BLaER1 treated with 17β-estradiol and CSF1 and Interleukin-3, amounts not matched to agents 10 nM and 100 nM (cell line): Measurements from ENCODE around the gene OR10J4.
A peak's percentile ranks its signal among the peaks of the same experiment; 100 is the strongest.

Source experiments
- H3K27ac ChIP-seq, 11 experiments: shearing (Covaris generic); formaldehyde crosslinking; 2 replicates each; pipeline ENCODE4 v1.8.1; 2022
- H3K27me3 ChIP-seq, 11 experiments: shearing (Covaris generic); formaldehyde crosslinking; 2 replicates each; pipeline ENCODE4 v1.8.1; 2022
- H3K36me3 ChIP-seq, 11 experiments: shearing (Covaris generic); formaldehyde crosslinking; 2 replicates each; pipeline ENCODE4 v1.8.1; 2022
- H3K4me1 ChIP-seq, 10 experiments: shearing (Covaris generic); formaldehyde crosslinking; 2 replicates each; pipeline ENCODE4 v1.8.1; 2022
- H3K4me2 ChIP-seq, 11 experiments: shearing (Covaris generic); formaldehyde crosslinking; 2 replicates each; pipeline ENCODE4 v1.8.1; 2022
- H3K4me3 ChIP-seq, 10 experiments: shearing (Covaris generic); formaldehyde crosslinking; 2 replicates each; pipeline ENCODE4 v1.8.1; 2022
- H3K9ac ChIP-seq, 11 experiments: shearing (Covaris generic); formaldehyde crosslinking; 2 replicates each; pipeline ENCODE4 v1.8.1; 2022
- H3K9me3 ChIP-seq, 11 experiments: shearing (Covaris generic); formaldehyde crosslinking; replicated peaks in 1 of 11; 2 replicates each; pipeline ENCODE4 v1.8.1; 2022
- H4K20me1 ChIP-seq, 11 experiments: shearing (Covaris generic); formaldehyde crosslinking; 2 replicates each; pipeline ENCODE4 v1.8.1; 2022
- Cebpa-rat ChIP-seq, 11 experiments: shearing (Covaris generic); IDR thresholded peaks; 2 replicates each; pipeline ENCODE4 v1.8.1; 2022

Gene OR10J4

DNA sequence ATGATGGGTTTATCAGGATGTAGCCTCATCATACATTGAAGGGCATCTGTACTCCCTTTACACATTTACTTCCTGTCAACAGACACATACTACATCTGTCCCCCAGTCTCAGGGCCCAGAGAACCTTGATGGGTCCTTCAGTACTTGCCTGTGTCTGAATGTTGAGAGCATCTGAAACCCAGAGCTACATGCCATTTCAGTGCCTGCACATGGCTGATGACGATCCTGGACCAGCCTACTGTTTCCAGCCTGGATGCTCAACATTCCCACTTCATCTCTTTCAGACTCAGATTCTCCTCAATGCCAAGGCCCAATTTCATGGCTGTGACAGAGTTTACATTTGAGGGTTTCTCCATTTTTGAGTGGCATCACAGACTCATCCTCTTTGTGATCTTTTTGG is at the start of gene OR10J4:
TSS of gene OR10J4 (plus strand) at position 301 of the 400 bp plus-strand sequence.
- Histone ChIP-seq H3K9me3 (no peaks in the 10 kb centered on the region), H4K20me1 (no peaks in the 10 kb centered on the region), H3K27me3 (no peaks in the 10 kb centered on the region), H3K4me1 (peaks cover 0 to 13% (median 0%) of the 10 kb centered on the region in 10 experiments; a peak in 3 of 20 replicates), H3K9ac (no peak within 1 kb of the TSS), H3K4me3 (no peak within 1 kb of the TSS), H3K27ac (no peak within 1 kb of the TSS), H3K36me3 (no peaks in the 10 kb centered on the region), H3K4me2 (peak within 1 kb of the TSS in 2 of 11 experiments; percentile 12 to 49; a peak in 4 of 22 replicates)
- no peak for TF ChIP-seq Cebpa-rat (IDR thresholded peaks at IDR 0.05)

DNA sequence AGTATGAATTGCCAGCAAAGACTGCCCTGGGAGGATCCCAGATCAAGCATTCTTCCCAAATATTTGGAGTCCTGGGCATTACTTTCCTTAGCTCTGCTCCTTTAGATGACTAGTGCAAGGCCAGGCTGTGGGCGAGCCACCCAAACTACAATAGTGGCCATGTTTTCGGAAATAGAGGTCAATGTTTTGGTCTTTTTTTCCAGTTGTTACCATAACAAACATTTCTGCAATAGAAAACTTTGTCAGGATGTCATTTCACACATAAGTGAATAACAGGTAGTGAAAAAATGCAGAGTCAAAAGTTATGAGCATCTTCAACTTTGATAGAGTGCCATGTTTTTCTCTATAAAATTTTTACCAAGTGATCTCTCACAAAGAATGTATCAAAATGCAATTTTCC is 25.2 kb upstream of the OR10J4 start:
- Histone ChIP-seq H3K4me1 (no peaks in the 10 kb centered on the region), H3K9ac (no peak overlapping the region), H3K4me2 (no peak overlapping the region), H3K36me3 (no peaks in the 10 kb centered on the region), H3K27me3 (no peaks in the 10 kb centered on the region), H3K4me3 (no peak overlapping the region), H3K27ac (no peak overlapping the region), H4K20me1 (no peaks in the 10 kb centered on the region), H3K9me3 (no peaks in the 10 kb centered on the region)
- TF ChIP-seq Cebpa-rat (IDR thresholded peaks at IDR 0.05), result no peak

DNA sequence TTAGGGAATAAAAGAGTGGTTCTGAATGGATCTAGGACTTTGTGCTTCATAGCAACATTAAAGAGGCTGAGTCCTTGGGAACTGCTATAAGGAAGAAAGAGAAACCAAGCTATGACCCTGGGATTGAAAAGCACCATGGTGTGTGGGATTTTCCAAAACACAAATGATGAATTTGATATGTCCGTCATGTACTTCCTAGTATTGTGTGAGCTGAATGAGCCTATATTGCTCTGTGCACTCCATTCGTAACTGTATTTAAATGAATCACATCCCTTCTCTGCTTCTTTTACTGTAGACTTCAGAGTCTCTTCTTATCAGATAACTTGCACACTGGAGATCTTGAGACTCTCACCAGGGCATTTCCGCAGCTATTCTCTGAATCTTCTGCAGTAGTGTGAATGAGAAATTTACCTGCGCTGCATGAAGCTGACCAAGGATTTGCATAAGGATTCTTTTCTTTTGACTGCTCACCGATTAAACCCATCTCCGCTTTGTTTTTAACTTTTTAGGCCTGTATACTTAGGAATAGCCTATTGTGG is 23.1 kb upstream of the OR10J4 start:
- Histone ChIP-seq H3K9me3 (no peaks in the 10 kb centered on the region), H4K20me1 (no peaks in the 10 kb centered on the region), H3K9ac (no peak overlapping the region), H3K27ac (no peak overlapping the region), H3K36me3 (no peaks in the 10 kb centered on the region), H3K4me2 (no peak overlapping the region), H3K4me3 (no peak overlapping the region), H3K27me3 (no peaks in the 10 kb centered on the region), H3K4me1 (no peaks in the 10 kb centered on the region)
- TF ChIP-seq Cebpa-rat (IDR thresholded peaks at IDR 0.05), result no peak

- Histone ChIP-seq H3K9me3 (peaks cover 35 to 51% (median 42%) of the 10 kb centered on the region in 11 experiments), H3K4me2 (no peak overlapping the region), H3K9ac (no peak overlapping the region), H3K36me3 (no peaks in the 10 kb centered on the region), H3K27me3 (no peaks in the 10 kb centered on the region), H3K4me3 (no peak overlapping the region), H3K4me1 (no peaks in the 10 kb centered on the region), H3K27ac (no peak overlapping the region), H4K20me1 (no peaks in the 10 kb centered on the region)
- no peak for TF ChIP-seq Cebpa-rat (IDR thresholded peaks at IDR 0.05)
Observed at GRCh38 chr1:159421821-159422220, 10.2 kb upstream of the OR10J4 start.

GRCh38 chr1:159428536-159428935 is 3.5 kb upstream of the OR10J4 start:
- Histone ChIP-seq H3K4me1 (peaks cover 0 to 10% (median 0%) of the 10 kb centered on the region in 10 experiments; a peak in 3 of 20 replicates), H3K27ac (no peak overlapping the region), H4K20me1 (no peaks in the 10 kb centered on the region), H3K9me3 (no peaks in the 10 kb centered on the region), H3K27me3 (no peaks in the 10 kb centered on the region), H3K36me3 (no peaks in the 10 kb centered on the region), H3K9ac (no peak overlapping the region), H3K4me3 (no peak overlapping the region), H3K4me2 (no peak overlapping the region)
- TF ChIP-seq Cebpa-rat (IDR thresholded peaks at IDR 0.05), result no peak

GRCh38 chr1:159429074-159429861 is 2.7 kb upstream of the OR10J4 start:
- Histone ChIP-seq H3K9ac (no peak overlapping the region), H4K20me1 (no peaks in the 10 kb centered on the region), H3K27ac (no peak overlapping the region), H3K36me3 (no peaks in the 10 kb centered on the region), H3K9me3 (no peaks in the 10 kb centered on the region), H3K4me3 (no peak overlapping the region), H3K4me1 (peaks cover 0 to 10% (median 0%) of the 10 kb centered on the region in 10 experiments; a peak in 3 of 20 replicates), H3K27me3 (no peaks in the 10 kb centered on the region), H3K4me2 (no peak overlapping the region)
- no peak for TF ChIP-seq Cebpa-rat (IDR thresholded peaks at IDR 0.05)

- peak overlapping the region in 2 of 11 experiments; percentile 12 to 49; a peak in 4 of 22 replicates for H3K4me2 ChIP-seq
- H3K9ac ChIP-seq, result no peak overlapping the region
- peaks cover 0 to 10% (median 0%) of the 10 kb centered on the region in 10 experiments; a peak in 3 of 20 replicates for H3K4me1 ChIP-seq
- no peaks in the 10 kb centered on the region for H3K36me3 ChIP-seq
- H3K9me3 ChIP-seq, result no peaks in the 10 kb centered on the region
- H3K4me3 ChIP-seq, result no peak overlapping the region
- H3K27ac ChIP-seq, result no peak overlapping the region
- no peaks in the 10 kb centered on the region for H4K20me1 ChIP-seq
- no peaks in the 10 kb centered on the region for H3K27me3 ChIP-seq
- TF ChIP-seq Cebpa-rat (IDR thresholded peaks at IDR 0.05), result no peak
Observed at GRCh38 chr1:159430985-159431384, 1.0 kb upstream of the OR10J4 start.

DNA sequence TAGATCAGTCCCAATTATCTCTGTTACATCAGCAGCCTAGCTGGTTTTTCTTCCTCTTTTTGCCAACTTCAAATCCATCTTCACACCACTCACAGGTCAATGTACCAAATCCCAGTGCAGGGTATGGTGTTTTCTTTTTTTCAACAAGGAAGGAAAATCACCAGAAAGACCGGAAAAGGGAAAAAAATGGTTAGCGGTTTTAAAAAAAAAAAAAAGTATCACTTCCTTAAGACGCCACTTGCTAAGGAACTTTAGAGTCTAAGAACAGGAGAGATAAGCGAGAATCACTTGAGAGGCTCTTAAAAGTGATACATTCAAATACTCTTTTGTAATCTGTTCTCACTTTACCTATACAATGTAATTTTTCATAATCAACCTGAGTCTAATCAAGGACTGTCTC is 4.5 kb downstream of the OR10J4 start:
- peaks cover 0 to 18% (median 2%) of the 10 kb centered on the region in 10 experiments; a peak in 8 of 20 replicates for H3K4me1 ChIP-seq
- no peak overlapping the region for H3K9ac ChIP-seq
- H3K4me2 ChIP-seq, result no peak overlapping the region
- no peaks in the 10 kb centered on the region for H3K36me3 ChIP-seq
- no peak overlapping the region for H3K27ac ChIP-seq
- H4K20me1 ChIP-seq, result no peaks in the 10 kb centered on the region
- no peaks in the 10 kb centered on the region for H3K27me3 ChIP-seq
- TF ChIP-seq Cebpa-rat (IDR thresholded peaks at IDR 0.05), result no peak
- H3K9me3 ChIP-seq, result no peaks in the 10 kb centered on the region
- no peak overlapping the region for H3K4me3 ChIP-seq

DNA sequence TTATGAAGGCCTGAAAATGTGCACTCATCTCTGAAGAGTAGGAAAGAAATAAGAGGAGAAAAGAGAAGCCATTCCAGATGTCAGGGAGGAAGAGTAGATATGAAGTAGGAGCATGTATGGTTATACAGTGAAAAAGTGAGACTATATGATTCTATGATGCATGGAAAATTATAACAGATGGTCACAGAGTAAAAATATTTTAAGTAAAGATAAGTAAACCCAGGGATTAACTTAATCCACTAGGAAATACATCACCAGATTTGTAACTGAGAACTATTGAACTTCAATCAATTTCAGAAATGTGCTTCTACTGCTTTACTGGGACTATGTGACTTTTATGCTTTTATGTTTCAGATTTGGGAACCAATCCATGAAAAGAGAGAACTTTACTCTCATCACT is 7.4 kb downstream of the OR10J4 start, which contains the start of gene OR10J1:
TSS of gene OR10J1 (plus strand) at position 301 of the 400 bp plus-strand sequence. CDS start at position 371, 70 bp downstream.
- Histone ChIP-seq H3K27me3 (no peaks in the 10 kb centered on the region), H3K27ac (no peak within 1 kb of the TSS), H3K9me3 (no peaks in the 10 kb centered on the region), H3K9ac (no peak within 1 kb of the TSS), H3K36me3 (no peaks in the 10 kb centered on the region), H3K4me2 (peak within 1 kb of the TSS in 2 of 11 experiments; percentile 62 to 67; a peak in 2 of 22 replicates), H3K4me1 (peaks cover 0 to 25% (median 2%) of the 10 kb centered on the region in 10 experiments; a peak in 8 of 20 replicates), H3K4me3 (no peak within 1 kb of the TSS), H4K20me1 (no peaks in the 10 kb centered on the region)
- TF ChIP-seq Cebpa-rat (IDR thresholded peaks at IDR 0.05), result no peak
